Measurements from ENCODE around the gene DNAH2. TPM values are rescaled to one million over a fixed set of nuclear protein-coding genes. Genes with fewer than 3 reads are reported as not detected.

Gene DNAH2
- polyA plus RNA-seq, 2 of the 4 experiments (the other 2 are of a cell fraction) = 0.01 to 0.08 TPM

DNA sequence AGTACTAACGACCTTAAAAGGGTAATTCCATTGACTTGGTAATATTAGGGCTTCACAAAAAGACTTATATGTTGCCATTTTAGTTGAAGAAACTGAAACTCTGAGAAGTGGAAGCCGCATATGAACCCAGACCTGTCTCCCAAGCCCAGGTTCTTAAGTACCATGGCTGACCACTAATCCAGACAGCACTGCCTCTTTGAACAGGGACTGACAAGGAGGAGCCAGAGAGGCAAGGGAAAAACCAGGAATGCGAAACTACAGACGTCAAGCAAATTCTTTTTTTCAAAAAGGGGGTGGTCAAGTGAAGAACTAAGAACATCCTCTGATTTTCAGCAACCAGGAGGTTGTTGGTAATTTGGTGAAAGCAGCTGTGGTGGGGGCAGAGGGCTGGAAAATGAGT, 155.5 kb downstream of the DNAH2 start:
- DNase-seq (ENCODE audit: low read depth in 1 of 2, low spot score in 1 of 2) (no peak), FAIRE-seq (no peak), ATAC-seq (peak in 1 of 2 experiments; percentile 23; a peak in 1 of 6 replicates)
- ChIA-PET CTCF (interaction anchor here (0.6 to 10.6 kb wide), 6 partner anchors 10 to 700 kb away, joined by 3 to 108 read pairs (median 5); partner anchors contain the start of genes CYB5D1 and NAA38), POLR2A (no interaction called here)
- Histone ChIP-seq H3K9me3 (no peaks in the 10 kb centered on the region), H3K4me3 (no peak overlapping the region), H3K4me1 (no peaks in the 10 kb centered on the region), H3K4me2 (no peak overlapping the region), H3K27ac (no peak overlapping the region)
- 74% methylated on average over 4 of the region's 4 CpGs for whole genome bisulfite sequencing (ENCODE audit: missing lambda C conversion rate)
- TF ChIP-seq, protein P1, sequence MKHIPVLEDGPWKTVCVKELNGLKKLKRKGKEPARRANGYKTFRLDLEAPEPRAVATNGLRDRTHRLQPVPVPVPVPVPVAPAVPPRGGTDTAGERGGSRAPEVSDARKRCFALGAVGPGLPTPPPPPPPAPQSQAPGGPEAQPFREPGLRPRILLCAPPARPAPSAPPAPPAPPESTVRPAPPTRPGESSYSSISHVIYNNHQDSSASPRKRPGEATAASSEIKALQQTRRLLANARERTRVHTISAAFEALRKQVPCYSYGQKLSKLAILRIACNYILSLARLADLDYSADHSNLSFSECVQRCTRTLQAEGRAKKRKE (CRISPR knock-in tag; IDR thresholded peaks at IDR 0.05; ENCODE audit: low read depth) = no peak
- TF ChIP-seq, protein P2, sequence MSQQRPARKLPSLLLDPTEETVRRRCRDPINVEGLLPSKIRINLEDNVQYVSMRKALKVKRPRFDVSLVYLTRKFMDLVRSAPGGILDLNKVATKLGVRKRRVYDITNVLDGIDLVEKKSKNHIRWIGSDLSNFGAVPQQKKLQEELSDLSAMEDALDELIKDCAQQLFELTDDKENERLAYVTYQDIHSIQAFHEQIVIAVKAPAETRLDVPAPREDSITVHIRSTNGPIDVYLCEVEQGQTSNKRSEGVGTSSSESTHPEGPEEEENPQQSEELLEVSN (IDR thresholded peaks at IDR 0.05; ENCODE audit: borderline replicate concordance, low read depth) = no peak
- TF ChIP-seq HOXA7 (CRISPR knock-in tag; IDR thresholded peaks at IDR 0.05) = no peak
- TF ChIP-seq ESRRA (IDR thresholded peaks at IDR 0.05; ENCODE audit: borderline replicate concordance, low read length) = no peak
- no peak for TF ChIP-seq RARB (CRISPR knock-in tag; IDR thresholded peaks at IDR 0.05)
- TF ChIP-seq ZFP36 (IDR thresholded peaks at IDR 0.05; ENCODE audit: borderline replicate concordance, partially characterized antibody) = no peak
- no peak for TF ChIP-seq NPAS2 (CRISPR knock-in tag; IDR thresholded peaks at IDR 0.05; ENCODE audit: borderline replicate concordance)
- no peak for TF ChIP-seq HOXB5 (CRISPR knock-in tag; IDR thresholded peaks at IDR 0.05)
- no peak for TF ChIP-seq RNF2 (IDR thresholded peaks at IDR 0.05; ENCODE audit: borderline replicate concordance, low read depth)
- TF ChIP-seq KDM5A (IDR thresholded peaks at IDR 0.05) = no peak
- TF ChIP-seq MAFK (IDR thresholded peaks at IDR 0.05; ENCODE audit: partially characterized antibody) = no peak
- TF ChIP-seq HEYL (CRISPR knock-in tag; IDR thresholded peaks at IDR 0.05) = no peak
- no peak for TF ChIP-seq KDM1A (IDR thresholded peaks at IDR 0.05; ENCODE audit: low read depth)
- no peak for TF ChIP-seq EHMT2 (IDR thresholded peaks at IDR 0.05; ENCODE audit: low read depth)
- no peak for TF ChIP-seq ZSCAN20 (CRISPR knock-in tag; IDR thresholded peaks at IDR 0.05)
- TF ChIP-seq NFE2L2 (conservative IDR thresholded peaks at IDR 0.05; ENCODE audit: low read length) = no peak
- TF ChIP-seq, protein P3, sequence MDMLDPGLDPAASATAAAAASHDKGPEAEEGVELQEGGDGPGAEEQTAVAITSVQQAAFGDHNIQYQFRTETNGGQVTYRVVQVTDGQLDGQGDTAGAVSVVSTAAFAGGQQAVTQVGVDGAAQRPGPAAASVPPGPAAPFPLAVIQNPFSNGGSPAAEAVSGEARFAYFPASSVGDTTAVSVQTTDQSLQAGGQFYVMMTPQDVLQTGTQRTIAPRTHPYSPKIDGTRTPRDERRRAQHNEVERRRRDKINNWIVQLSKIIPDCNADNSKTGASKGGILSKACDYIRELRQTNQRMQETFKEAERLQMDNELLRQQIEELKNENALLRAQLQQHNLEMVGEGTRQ (IDR thresholded peaks at IDR 0.05) = no peak
- no peak for TF ChIP-seq NR3C1 (IDR thresholded peaks at IDR 0.05)
- no peak for TF ChIP-seq POLR2AphosphoS2 (conservative IDR thresholded peaks at IDR 0.05; ENCODE audit: low read length)

DNA sequence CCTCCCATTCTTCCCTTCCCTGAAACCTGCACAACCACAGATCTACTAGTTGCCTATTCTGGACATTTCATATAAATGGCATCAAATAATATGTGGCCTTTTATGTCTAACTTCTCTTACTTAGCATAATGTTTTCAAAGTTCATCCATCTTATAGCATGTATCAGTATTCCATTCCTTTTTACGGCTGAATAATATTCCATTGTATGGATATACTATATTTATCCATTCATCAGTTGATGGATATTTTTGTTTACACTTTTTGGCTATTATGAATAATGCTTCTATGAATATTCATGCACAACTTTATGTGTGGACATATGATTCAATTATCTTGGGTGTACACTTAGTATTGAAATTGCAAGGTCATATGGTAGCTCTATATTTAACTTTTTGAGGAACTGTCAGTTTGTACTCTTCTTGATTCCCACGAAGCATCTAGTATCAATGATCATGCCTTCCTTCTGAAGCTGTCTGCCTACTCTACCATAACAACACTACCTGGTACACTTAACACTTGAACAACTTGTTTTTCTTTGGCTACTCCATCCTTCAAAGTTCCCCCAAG, 158.3 kb downstream of the DNAH2 start:
- 82% methylated on average over 2 of the region's 2 CpGs for WGBS (ENCODE audit: missing lambda C conversion rate)
- DNase-seq (ENCODE audit: low read depth in 1 of 2, low spot score in 1 of 2) (no peak), ATAC-seq (no peak), FAIRE-seq (peak; percentile 77)
- H3K27ac ChIP-seq = no peak overlapping the region
- H3K4me2 ChIP-seq = no peak overlapping the region
- ChIA-PET CTCF (interaction anchor here (1.6 to 10.6 kb wide), 4 partner anchors 13 to 114 kb away, joined by 5 to 108 read pairs (median 11); partner anchors contain the start of gene NAA38), POLR2A (interaction anchor here (1.4 kb wide), 1 partner anchor 10 kb away, joined by 3 read pairs; no protein-coding TSS in a partner anchor)
- no peaks in the 10 kb centered on the region for H3K9me3 ChIP-seq
- H3K4me1 ChIP-seq = no peaks in the 10 kb centered on the region
- no peak overlapping the region for H3K4me3 ChIP-seq
- TF ChIP-seq FOSL2 (IDR thresholded peaks at IDR 0.05) (no peak), FOSL2 (CRISPR knock-in tag; IDR thresholded peaks at IDR 0.05) (no peak), FOSB (CRISPR knock-in tag; IDR thresholded peaks at IDR 0.05) (no peak), CBX2 (IDR thresholded peaks at IDR 0.05; ENCODE audit: borderline replicate concordance, low read depth) (no peak), NR3C1 (IDR thresholded peaks at IDR 0.05) (no peak), KDM5A (IDR thresholded peaks at IDR 0.05) (no peak), POLR2AphosphoS2 (conservative IDR thresholded peaks at IDR 0.05; ENCODE audit: low read length) (no peak), EP300 (IDR thresholded peaks at IDR 0.05) (no peak)
- TF ChIP-seq, protein P3 (IDR thresholded peaks at IDR 0.05) = no peak

Data from A549 (cell line).